Measurements from ENCODE around the gene COL4A3.

DNA sequence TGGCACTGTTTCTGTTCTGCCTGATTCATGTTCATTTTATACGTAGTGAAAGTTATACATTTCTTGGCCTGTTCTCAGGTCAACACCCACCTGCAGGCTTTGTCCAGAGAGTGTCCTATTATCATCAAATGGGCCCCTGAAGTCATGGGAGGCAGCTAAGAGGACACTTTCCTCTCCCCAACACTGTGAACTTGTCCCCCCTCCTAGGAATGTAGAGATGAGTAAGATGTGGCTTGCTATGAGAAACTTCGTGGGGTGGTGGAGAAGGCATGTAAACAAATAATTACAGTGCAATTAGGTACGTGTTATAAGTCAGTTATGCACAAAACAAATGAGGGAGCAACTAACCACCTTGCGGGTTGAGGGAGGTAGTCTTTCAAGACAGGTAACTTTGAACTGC, 57.9 kb downstream of the COL4A3 start:
- TF ChIP-seq, protein P1, sequence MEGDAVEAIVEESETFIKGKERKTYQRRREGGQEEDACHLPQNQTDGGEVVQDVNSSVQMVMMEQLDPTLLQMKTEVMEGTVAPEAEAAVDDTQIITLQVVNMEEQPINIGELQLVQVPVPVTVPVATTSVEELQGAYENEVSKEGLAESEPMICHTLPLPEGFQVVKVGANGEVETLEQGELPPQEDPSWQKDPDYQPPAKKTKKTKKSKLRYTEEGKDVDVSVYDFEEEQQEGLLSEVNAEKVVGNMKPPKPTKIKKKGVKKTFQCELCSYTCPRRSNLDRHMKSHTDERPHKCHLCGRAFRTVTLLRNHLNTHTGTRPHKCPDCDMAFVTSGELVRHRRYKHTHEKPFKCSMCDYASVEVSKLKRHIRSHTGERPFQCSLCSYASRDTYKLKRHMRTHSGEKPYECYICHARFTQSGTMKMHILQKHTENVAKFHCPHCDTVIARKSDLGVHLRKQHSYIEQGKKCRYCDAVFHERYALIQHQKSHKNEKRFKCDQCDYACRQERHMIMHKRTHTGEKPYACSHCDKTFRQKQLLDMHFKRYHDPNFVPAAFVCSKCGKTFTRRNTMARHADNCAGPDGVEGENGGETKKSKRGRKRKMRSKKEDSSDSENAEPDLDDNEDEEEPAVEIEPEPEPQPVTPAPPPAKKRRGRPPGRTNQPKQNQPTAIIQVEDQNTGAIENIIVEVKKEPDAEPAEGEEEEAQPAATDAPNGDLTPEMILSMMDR (conservative IDR thresholded peaks at IDR 0.05 in 1 of 2, IDR thresholded peaks at IDR 0.05 in 1 of 2; ENCODE audit: extremely low read depth in 1 of 2, insufficient read depth in 1 of 2, low read depth in 1 of 2, low read length in 2 of 2): no peak
- no peak for TF ChIP-seq EZH2 (IDR thresholded peaks at IDR 0.05; ENCODE audit: borderline replicate concordance, low read length)
